Measurements from ENCODE around the gene TRIM45. TPM values are rescaled to one million over a fixed set of nuclear protein-coding genes. Genes with fewer than 3 reads are reported as not detected.
A peak's percentile ranks its signal among the peaks of the same experiment; 100 is the strongest.

The TRIM45 gene
- total RNA-seq, 1 donor from 2014 or later, result 15.7 TPM

- H4K20me1 ChIP-seq (ENCODE audit: low read depth), result no peaks in the 10 kb centered on the region
- H3K79me2 ChIP-seq (ENCODE audit: low read depth), result peaks cover 16% of the 10 kb centered on the region
- Mint-ChIP-seq H3K36me3 (peaks cover 45% of the 10 kb centered on the region), H3K4me3 (no peak overlapping the region), H3K9me3 (no peaks in the 10 kb centered on the region), H3K27ac (no peak overlapping the region), H3K27me3 (ENCODE audit: insufficient read depth, low read depth) (no peaks in the 10 kb centered on the region), H3K4me1 (peaks cover 24% of the 10 kb centered on the region)
- no peak overlapping the region for H3K9ac ChIP-seq
- peaks cover 25% of the 10 kb centered on the region for H3K36me3 ChIP-seq
- H3K9me3 ChIP-seq (ENCODE audit: low read depth), result no peaks in the 10 kb centered on the region
- TF ChIP-seq CTCF (IDR thresholded peaks at IDR 0.05) (no peak), EZH2 (IDR thresholded peaks at IDR 0.05) (no peak), EZH2phosphoT487 (IDR thresholded peaks at IDR 0.05) (no peak)
- H3K27me3 ChIP-seq, result no peaks in the 10 kb centered on the region
- H3K4me2 ChIP-seq, result no peak overlapping the region
- H3K27ac ChIP-seq, result no peak overlapping the region
- DNase-seq (ENCODE audit: low spot score), result no peak
- H3F3A ChIP-seq (ENCODE audit: low read depth), result no peaks in the 10 kb centered on the region
- peaks cover 9% of the 10 kb centered on the region for H3K4me1 ChIP-seq
- H2AFZ ChIP-seq (replicated peaks), result no peak overlapping the region
- no peak overlapping the region for H3K4me3 ChIP-seq
Observed at GRCh38 chr1:117116090-117116783, 5.3 kb downstream of the TRIM45 start.

GRCh38 chr1:117114877-117115276 is 6.7 kb downstream of the TRIM45 start:
- H3K27me3 ChIP-seq, result no peaks in the 10 kb centered on the region
- Mint-ChIP-seq H3K27me3 (ENCODE audit: insufficient read depth, low read depth) (no peaks in the 10 kb centered on the region), H3K4me1 (peaks cover 14% of the 10 kb centered on the region), H3K27ac (no peak overlapping the region), H3K9me3 (no peaks in the 10 kb centered on the region), H3K4me3 (no peak overlapping the region), H3K36me3 (peaks cover 47% of the 10 kb centered on the region)
- H3K36me3 ChIP-seq, result peaks cover 27% of the 10 kb centered on the region
- peaks cover 5% of the 10 kb centered on the region for H3K79me2 ChIP-seq (ENCODE audit: low read depth)
- no peak for TF ChIP-seq EZH2phosphoT487 (IDR thresholded peaks at IDR 0.05)
- no peak for TF ChIP-seq CTCF (IDR thresholded peaks at IDR 0.05)
- TF ChIP-seq EZH2 (IDR thresholded peaks at IDR 0.05), result no peak
- H4K20me1 ChIP-seq (ENCODE audit: low read depth), result no peaks in the 10 kb centered on the region
- H3K4me1 ChIP-seq, result no peaks in the 10 kb centered on the region
- no peak overlapping the region for H3K4me2 ChIP-seq
- H3K9ac ChIP-seq, result no peak overlapping the region
- DNase-seq (ENCODE audit: low spot score), result no peak
- no peak overlapping the region for H3K27ac ChIP-seq
- no peak overlapping the region for H2AFZ ChIP-seq (replicated peaks)
- no peaks in the 10 kb centered on the region for H3K9me3 ChIP-seq (ENCODE audit: low read depth)
- no peaks in the 10 kb centered on the region for H3F3A ChIP-seq (ENCODE audit: low read depth)
- H3K4me3 ChIP-seq, result no peak overlapping the region

- no peak overlapping the region for H3K4me3 Mint-ChIP-seq
- TF ChIP-seq CTCF (IDR thresholded peaks at IDR 0.05), result no peak
- no peak for TF ChIP-seq EZH2 (IDR thresholded peaks at IDR 0.05)
- TF ChIP-seq EZH2phosphoT487 (IDR thresholded peaks at IDR 0.05), result no peak
- Histone ChIP-seq H3K4me3 (no peak overlapping the region), H3K9me3 (ENCODE audit: low read depth) (no peaks in the 10 kb centered on the region), H3F3A (ENCODE audit: low read depth) (no peaks in the 10 kb centered on the region), H2AFZ (replicated peaks) (no peak overlapping the region), H3K79me2 (ENCODE audit: low read depth) (no peaks in the 10 kb centered on the region), H4K20me1 (ENCODE audit: low read depth) (no peaks in the 10 kb centered on the region), H3K9ac (no peak overlapping the region), H3K27me3 (no peaks in the 10 kb centered on the region), H3K4me1 (no peaks in the 10 kb centered on the region), H3K36me3 (peaks cover 27% of the 10 kb centered on the region), H3K27ac (peak overlapping the region; percentile 20), H3K4me2 (no peak overlapping the region)
- H3K4me1 Mint-ChIP-seq, result peaks cover 13% of the 10 kb centered on the region
- peaks cover 60% of the 10 kb centered on the region for H3K36me3 Mint-ChIP-seq
- H3K9me3 Mint-ChIP-seq, result no peaks in the 10 kb centered on the region
- no peak overlapping the region for H3K27ac Mint-ChIP-seq
- DNase-seq (ENCODE audit: low spot score), result no peak
- peaks cover under 1% of the 10 kb centered on the region for H3K27me3 Mint-ChIP-seq (ENCODE audit: insufficient read depth, low read depth)
Observed at GRCh38 chr1:117113199-117113598, 8.3 kb downstream of the TRIM45 start.

All from neural progenitor cell (in vitro differentiated cells).